VCaP (cell line): ENCODE results near the gene FBXL15.

ENCODE experiments used
- H3K27ac ChIP-seq: fragments of 450-650 bp; 2 replicates; pipeline ENCODE4 v1.5.1; 2017
- TF ChIP-seq, protein P1 (sequence below): fragments of 450-650 bp; conservative IDR thresholded peaks from 2 replicates; pipeline ENCODE4 v1.5.1; 2017; ENCODE audit warnings: mild to moderate bottlenecking, moderate library complexity

The FBXL15 gene

DNA sequence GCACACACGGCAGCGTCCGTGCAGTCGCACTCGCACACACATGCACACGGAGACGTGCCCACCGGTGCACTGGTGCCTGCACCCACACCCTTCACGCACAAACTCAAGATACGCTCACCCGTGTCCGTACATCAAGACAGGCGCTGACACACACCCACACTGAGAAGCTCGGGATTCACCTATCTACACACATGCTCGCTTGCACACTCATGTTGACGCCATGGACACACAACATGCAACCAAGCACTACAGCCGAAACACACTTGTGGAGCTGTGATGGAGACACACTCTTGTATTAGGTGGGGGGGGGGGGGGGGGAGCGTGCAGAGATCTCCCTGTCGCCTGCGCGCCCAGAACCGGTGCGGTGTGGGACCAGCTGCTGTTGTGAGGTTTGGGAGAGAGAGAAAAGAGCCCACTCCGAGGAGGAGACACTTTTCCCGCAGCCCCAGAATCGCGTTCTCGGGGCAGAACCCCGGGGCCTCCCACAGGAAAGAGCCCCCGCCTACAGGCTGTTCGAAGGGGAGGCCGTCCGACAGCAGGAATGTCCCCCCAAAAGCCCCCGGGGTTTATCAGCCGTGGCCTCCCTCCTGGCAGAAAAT, 25.7 kb upstream of the FBXL15 start:
- peak overlapping the region; percentile 61 for H3K27ac ChIP-seq
- TF ChIP-seq, protein P1, sequence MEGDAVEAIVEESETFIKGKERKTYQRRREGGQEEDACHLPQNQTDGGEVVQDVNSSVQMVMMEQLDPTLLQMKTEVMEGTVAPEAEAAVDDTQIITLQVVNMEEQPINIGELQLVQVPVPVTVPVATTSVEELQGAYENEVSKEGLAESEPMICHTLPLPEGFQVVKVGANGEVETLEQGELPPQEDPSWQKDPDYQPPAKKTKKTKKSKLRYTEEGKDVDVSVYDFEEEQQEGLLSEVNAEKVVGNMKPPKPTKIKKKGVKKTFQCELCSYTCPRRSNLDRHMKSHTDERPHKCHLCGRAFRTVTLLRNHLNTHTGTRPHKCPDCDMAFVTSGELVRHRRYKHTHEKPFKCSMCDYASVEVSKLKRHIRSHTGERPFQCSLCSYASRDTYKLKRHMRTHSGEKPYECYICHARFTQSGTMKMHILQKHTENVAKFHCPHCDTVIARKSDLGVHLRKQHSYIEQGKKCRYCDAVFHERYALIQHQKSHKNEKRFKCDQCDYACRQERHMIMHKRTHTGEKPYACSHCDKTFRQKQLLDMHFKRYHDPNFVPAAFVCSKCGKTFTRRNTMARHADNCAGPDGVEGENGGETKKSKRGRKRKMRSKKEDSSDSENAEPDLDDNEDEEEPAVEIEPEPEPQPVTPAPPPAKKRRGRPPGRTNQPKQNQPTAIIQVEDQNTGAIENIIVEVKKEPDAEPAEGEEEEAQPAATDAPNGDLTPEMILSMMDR = no peak

DNA sequence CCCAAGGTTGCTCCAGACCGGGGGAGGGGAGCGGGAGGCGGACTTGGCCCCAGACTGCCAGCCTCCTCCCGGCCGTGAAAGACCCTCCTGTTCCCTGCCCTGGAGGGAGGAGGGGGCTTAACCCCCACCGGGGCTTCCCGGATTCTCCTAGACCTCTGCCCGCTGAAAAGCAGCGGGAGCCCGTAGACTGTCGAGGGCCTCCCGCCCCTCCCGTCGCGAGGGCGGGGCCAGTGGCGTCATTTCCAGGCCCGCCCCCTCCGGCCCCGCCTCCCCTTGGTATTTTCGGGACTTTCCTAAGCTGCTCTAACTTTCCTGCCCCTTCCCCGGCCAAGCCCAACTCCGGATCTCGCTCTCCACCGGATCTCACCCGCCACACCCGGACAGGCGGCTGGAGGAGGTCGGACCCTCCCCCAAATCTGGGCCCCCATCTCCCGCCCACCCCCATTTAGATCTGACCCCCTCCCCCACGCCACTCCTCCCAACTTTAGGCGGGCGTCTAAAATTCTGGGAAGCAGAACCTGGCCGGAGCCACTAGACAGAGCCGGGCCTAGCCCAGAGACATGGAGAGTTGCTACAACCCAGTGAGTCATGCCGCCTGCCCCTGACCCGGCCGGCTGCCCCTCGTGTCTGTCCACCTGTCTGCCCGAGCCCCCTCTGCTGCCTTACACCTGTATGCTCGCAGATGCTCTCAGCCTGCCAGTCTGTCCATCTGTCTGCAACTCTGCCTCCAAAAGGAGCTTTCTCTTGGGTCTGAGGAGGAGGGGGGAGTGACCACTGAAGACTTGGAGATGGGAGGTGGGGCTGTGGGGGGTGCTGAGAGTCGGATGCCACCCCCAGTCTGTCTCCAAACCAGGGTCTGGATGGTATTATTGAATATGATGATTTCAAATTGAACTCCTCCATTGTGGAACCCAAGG, 25.0 kb upstream of the FBXL15 start, which contains the start of gene NFKB2:
Gene NFKB2 (plus strand): TSS at position 306 of the 917 bp plus-strand sequence. CDS start 255 bp downstream, at position 561.
- TF ChIP-seq, protein P1 = no peak
- peak within 1 kb of the TSS; percentile 61 for H3K27ac ChIP-seq

DNA sequence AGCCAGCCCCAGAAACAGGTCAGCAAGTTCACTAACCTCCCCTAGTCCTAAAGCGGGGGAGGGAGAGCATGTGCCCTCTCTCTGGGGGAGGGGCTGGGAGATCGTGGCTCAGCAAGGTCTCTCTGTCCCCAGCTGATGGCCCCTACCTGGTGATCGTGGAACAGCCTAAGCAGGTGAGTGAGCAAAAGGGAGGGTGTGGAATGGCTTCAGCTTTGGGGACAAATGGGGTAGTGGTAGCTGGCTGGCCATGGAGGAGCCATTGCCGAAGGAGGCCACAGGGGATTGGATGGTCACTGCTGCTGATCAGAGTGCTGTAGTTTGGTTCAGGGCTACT, 24.4 kb upstream of the FBXL15 start:
- TF ChIP-seq, protein P1 = no peak
- peak overlapping the region; percentile 61 for H3K27ac ChIP-seq

DNA sequence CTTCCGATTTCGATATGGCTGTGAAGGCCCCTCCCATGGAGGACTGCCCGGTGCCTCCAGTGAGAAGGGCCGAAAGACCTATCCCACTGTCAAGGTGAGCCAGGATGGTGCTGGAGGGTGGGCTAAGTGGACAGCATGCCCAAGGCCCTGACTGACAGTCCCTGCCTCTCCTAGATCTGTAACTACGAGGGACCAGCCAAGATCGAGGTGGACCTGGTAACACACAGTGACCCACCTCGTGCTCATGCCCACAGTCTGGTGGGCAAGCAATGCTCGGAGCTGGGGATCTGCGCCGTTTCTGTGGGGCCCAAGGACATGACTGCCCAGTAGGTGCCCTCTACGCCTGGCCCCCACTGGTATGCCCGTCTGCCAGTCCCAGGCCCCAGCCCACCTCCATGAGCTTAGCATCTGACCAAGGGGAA, 23.9 kb upstream of the FBXL15 start:
- H3K27ac ChIP-seq = peak overlapping the region; percentile 61; the same call in 1 of the 2 replicates
- TF ChIP-seq, protein P1 = no peak

DNA sequence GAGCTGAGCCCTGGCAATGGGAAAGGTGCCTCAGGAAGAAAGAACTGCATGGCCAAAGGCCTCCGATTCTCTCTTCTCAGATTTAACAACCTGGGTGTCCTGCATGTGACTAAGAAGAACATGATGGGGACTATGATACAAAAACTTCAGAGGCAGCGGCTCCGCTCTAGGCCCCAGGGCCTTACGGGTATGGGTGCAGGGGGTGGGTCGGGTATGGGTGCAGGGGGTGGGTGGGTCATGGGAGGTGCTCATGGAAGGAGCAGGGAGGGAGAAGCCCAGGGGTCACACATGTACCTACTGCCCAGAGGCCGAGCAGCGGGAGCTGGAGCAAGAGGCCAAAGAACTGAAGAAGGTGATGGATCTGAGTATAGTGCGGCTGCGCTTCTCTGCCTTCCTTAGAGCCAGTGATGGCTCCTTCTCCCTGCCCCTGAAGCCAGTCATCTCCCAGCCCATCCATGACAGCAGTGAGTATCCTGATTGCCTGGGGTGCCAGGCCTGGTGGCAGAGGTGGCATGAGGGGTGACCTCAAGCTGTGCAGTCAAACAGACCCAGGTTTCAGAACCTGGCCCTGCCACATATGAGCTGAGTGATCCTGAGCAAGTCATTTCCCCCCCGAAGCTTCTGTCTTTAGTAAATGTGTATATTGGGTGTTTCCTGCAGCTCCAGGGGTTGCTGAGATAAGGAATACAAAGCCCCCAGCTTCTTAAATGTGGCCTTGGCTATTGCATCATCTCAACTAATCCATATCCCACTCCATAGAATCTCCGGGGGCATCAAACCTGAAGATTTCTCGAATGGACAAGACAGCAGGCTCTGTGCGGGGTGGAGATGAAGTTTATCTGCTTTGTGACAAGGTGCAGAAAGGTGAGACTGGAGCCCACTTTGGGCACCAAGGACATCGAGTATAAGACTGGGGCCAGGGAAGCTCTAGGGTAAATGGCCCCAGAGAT, 23.1 kb upstream of the FBXL15 start:
- TF ChIP-seq, protein P1 = no peak
- H3K27ac ChIP-seq = no peak overlapping the region

DNA sequence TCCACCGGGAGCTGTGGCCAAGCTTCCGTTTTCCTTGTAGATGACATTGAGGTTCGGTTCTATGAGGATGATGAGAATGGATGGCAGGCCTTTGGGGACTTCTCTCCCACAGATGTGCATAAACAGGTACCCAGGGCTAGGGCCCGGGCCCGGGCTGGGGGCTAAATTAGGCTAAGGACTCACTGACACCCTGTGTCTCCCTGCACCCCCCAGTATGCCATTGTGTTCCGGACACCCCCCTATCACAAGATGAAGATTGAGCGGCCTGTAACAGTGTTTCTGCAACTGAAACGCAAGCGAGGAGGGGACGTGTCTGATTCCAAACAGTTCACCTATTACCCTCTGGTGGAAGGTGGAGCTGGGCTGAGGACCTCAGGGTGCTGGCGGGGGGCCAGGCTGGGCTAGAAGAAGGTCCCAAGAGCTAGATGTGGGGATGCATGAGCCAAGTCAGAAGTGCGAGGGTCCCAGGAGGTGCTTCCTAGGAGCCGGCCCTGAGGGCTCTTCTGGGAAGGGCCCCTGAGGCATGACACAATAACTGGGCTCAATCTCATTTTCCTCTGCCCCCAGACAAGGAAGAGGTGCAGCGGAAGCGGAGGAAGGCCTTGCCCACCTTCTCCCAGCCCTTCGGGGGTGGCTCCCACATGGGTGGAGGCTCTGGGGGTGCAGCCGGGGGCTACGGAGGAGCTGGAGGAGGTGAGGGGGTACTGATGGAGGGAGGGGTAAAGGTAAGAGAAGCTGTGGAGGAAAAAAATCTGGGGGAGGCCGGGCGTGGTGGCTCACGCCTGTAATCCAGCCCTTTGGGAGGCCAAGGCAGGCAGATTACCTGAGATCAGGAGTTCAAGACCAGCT, 22.2 kb upstream of the FBXL15 start:
- H3K27ac ChIP-seq = peak overlapping the region; percentile 81

More for the DNA sequence above, 22.2 kb upstream of the FBXL15 start:
- TF ChIP-seq, protein P1 = no peak
